Measurements from ENCODE around the gene TGIF2LY. TPM values are rescaled to one million over a fixed set of nuclear protein-coding genes. Genes with fewer than 3 reads are reported as not detected.
"Not testable (repeated sequence)": the region's sequence is repeated elsewhere in the genome, so short reads cannot be mapped to it uniquely, and the experiment has no call there.

The TGIF2LY gene
- polyA plus RNA-seq (ENCODE audit: insufficient read length), result not detected

DNA sequence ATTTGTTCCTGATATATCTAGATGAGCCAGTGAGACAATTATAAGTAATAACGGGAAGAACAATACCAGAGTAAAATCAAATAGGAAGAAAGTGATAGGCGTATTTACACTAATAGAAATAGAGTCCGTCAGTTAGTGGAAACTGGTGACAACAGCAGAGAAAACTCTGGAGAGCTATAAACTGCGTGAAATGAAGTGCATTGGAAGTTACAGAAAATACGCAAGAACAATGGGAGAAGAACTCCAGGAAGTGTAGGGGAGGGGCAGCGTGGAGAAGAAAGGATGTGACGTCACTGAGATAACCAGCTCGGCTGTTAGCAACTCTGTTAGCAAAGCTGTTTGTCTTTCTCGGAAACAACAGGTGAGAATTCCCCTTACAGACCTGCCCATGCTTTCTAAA, at the start of gene TGIF2LY:
Gene TGIF2LY, plus strand, starts transcription at position 301 of the 400 bp plus-strand sequence. CDS start 178 bp downstream, outside the sequence.
- not testable (repeated sequence) for DNase-seq
